Calu3 (cell line): Measurements from ENCODE around the gene EHBP1. TPM values are rescaled to one million over a fixed set of nuclear protein-coding genes. Genes with fewer than 3 reads are reported as not detected.

Experiments
- BruUV-seq: library from RNA; stranded (reverse); fragments of 400-500 nt; replicated peaks from 2 replicates; lab custom pipeline; 2021; lab: Mats Ljungman, UMichigan
- CTCF ChIA-PET: fragments of 300-600 bp; sonication (Branson Sonifier 250); formaldehyde crosslinking; loops from one replicate; lab custom pipeline; 2022; ENCODE audit warnings: antibody characterized with exemption; lab: Charles Lee
- DNase-seq: peaks from one replicate; pipeline ENCODE4 v3.0.0; 2022
- H3K27ac Mint-ChIP-seq: one replicate; pipeline ENCODE4 v1.8.0; 2022; ENCODE audit warnings: mixed read lengths; ENCODE audit not compliant: unreplicated experiment
- H3K27me3 Mint-ChIP-seq: one replicate; pipeline ENCODE4 v1.8.0; 2022; ENCODE audit warnings: mixed read lengths; ENCODE audit not compliant: unreplicated experiment
- H3K36me3 Mint-ChIP-seq: one replicate; pipeline ENCODE4 v1.8.0; 2022; ENCODE audit warnings: mild to moderate bottlenecking, moderate library complexity, mixed read lengths; ENCODE audit not compliant: insufficient read depth, unreplicated experiment
- H3K4me1 Mint-ChIP-seq: one replicate; pipeline ENCODE4 v1.8.0; 2022; ENCODE audit warnings: mild to moderate bottlenecking, low read depth, mixed read lengths; ENCODE audit not compliant: unreplicated experiment
- H3K4me3 Mint-ChIP-seq: one replicate; pipeline ENCODE4 v1.8.0; 2022; ENCODE audit warnings: mild to moderate bottlenecking, low read depth, moderate library complexity, mixed read lengths; ENCODE audit not compliant: unreplicated experiment
- H3K9me3 Mint-ChIP-seq: one replicate; pipeline ENCODE4 v1.8.0; 2022; ENCODE audit warnings: low read depth, mixed read lengths; ENCODE audit not compliant: unreplicated experiment
- CTCF ChIP-seq: fragments of 200-600 bp; IDR thresholded peaks from one replicate; pipeline ENCODE4 v1.8.0; 2022; ENCODE audit warnings: antibody characterized with exemption; ENCODE audit not compliant: unreplicated experiment
- intact Hi-C: fragments of 100-400 bp; cut with micrococcal nuclease; formaldehyde crosslinking; loops from one replicate; pipeline ENCODE4 v1.10.0; 2022; ENCODE audit not compliant: unreplicated experiment
- total RNA-seq: library from RNA; stranded (reverse); gene quantifications from 2 replicates; pipeline ENCODE4 v1.2.3, GENCODE V29; 2022

The EHBP1 gene
- total RNA-seq, 1 experiment from 2014 or later: 82.9 TPM

GRCh38 chr2:62972601-62973000, 267.1 kb downstream of the EHBP1 start:
- intact Hi-C loops: no loop called here
- no peak overlapping the region for H3K4me3 Mint-ChIP-seq
- H3K27me3 Mint-ChIP-seq: no peaks in the 10 kb centered on the region
- DNase-seq: no peak
- TF ChIP-seq CTCF: no peak
- H3K36me3 Mint-ChIP-seq: peaks cover 5% of the 10 kb centered on the region
- H3K4me1 Mint-ChIP-seq: no peaks in the 10 kb centered on the region
- CTCF ChIA-PET: no interaction called here
- no peaks in the 10 kb centered on the region for H3K9me3 Mint-ChIP-seq
- no TSS peak for BruUV-seq
- H3K27ac Mint-ChIP-seq: no peak overlapping the region

GRCh38 chr2:62974999-62975398, 269.5 kb downstream of the EHBP1 start:
- Mint-ChIP-seq H3K27me3 (no peaks in the 10 kb centered on the region), H3K9me3 (no peaks in the 10 kb centered on the region), H3K4me1 (no peaks in the 10 kb centered on the region), H3K4me3 (no peak overlapping the region), H3K27ac (no peak overlapping the region), H3K36me3 (peaks cover 10% of the 10 kb centered on the region)
- no peak for TF ChIP-seq CTCF
- CTCF ChIA-PET: interaction anchor here (0.7 kb wide), 1 partner anchor 197 kb away, joined by 5 read pairs; no protein-coding TSS in a partner anchor
- no TSS peak for BruUV-seq
- DNase-seq: no peak
- intact Hi-C loops: no loop called here

GRCh38 chr2:62991605-62992004, 286.1 kb downstream of the EHBP1 start:
- H3K4me3 Mint-ChIP-seq: no peak overlapping the region
- intact Hi-C loops: no loop called here
- H3K27me3 Mint-ChIP-seq: no peaks in the 10 kb centered on the region
- no peak overlapping the region for H3K27ac Mint-ChIP-seq
- no peak for DNase-seq
- no peaks in the 10 kb centered on the region for H3K4me1 Mint-ChIP-seq
- no peaks in the 10 kb centered on the region for H3K36me3 Mint-ChIP-seq
- CTCF ChIA-PET: no interaction called here
- H3K9me3 Mint-ChIP-seq: no peaks in the 10 kb centered on the region
- TF ChIP-seq CTCF: no peak
- no TSS peak for BruUV-seq

- no peak for DNase-seq
- H3K4me1 Mint-ChIP-seq: no peaks in the 10 kb centered on the region
- intact Hi-C loops: no loop called here
- no peaks in the 10 kb centered on the region for H3K9me3 Mint-ChIP-seq
- H3K27me3 Mint-ChIP-seq: no peaks in the 10 kb centered on the region
- H3K4me3 Mint-ChIP-seq: no peak overlapping the region
- H3K36me3 Mint-ChIP-seq: peaks cover 4% of the 10 kb centered on the region
- CTCF ChIA-PET: no interaction called here
- no peak overlapping the region for H3K27ac Mint-ChIP-seq
- no TSS peak for BruUV-seq
- TF ChIP-seq CTCF: no peak
Measured at GRCh38 chr2:62992561-62992960, 287.0 kb downstream of the EHBP1 start.
